ENCODE data around the gene FBXO46. TPM values are rescaled to one million over a fixed set of nuclear protein-coding genes. Genes with fewer than 3 reads are reported as not detected.

Gene FBXO46
- total and polyA plus RNA-seq, 2 of the 13 experiments (the other 11 are each of a cell fraction or from before 2014, with no cell fraction given) = 6.2 to 6.4 TPM

DNA sequence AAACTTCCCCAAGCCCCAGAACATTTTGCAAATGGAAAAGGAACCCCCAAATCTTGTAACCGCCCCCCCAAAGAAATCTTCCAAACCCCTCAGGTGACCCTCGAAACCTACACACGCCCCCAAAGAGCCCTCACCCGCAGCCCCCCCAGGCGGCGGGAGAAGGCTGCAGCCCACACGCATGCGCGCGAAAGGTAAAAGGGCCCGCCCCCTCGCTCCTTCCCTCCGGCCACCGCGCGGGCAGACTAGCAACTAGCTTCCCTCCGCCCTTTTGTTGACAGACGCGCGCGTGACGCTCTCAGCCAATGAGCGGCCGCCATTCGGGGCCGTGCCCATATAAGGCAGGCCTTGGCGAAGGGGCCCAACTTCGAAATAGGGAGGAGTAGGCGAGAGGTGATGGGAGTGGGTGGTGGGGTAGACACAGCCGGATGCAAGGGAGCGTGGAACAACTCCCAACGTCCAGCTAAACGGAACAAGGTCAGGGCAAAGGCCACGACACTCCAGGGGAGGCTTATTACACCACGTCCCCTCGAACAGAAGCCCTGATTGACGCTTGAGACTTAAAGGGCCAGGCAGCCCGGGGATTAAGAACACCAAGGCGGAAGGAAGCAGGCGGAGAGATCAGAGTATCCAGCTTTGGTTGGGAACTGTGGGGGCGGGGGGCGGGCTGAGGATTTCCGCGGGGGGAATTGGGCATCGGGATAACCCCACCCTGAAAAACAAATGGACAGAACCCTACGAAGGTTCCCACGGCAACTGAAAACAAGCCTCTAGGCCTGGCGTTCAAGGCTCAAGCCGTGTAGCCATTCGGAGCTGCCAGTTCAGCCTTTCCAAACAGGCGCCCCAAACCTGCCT lies 13.3 kb downstream of the FBXO46 start (continued):
- TF ChIP-seq NCOA5 (CRISPR knock-in tag; IDR thresholded peaks at IDR 0.05) = no peak
- peak; percentile 83; the same call in 1 of the 2 replicates for TF ChIP-seq ZNF775 (CRISPR knock-in tag; IDR thresholded peaks at IDR 0.05; ENCODE audit: borderline replicate concordance)
- TF ChIP-seq ZNF746 (CRISPR knock-in tag; IDR thresholded peaks at IDR 0.05) = no peak; the same call in 1 of the 2 replicates
- TF ChIP-seq RAD21 (CRISPR knock-in tag; IDR thresholded peaks at IDR 0.05) = peak; percentile 8; the same call in 1 of the 2 replicates
- TF ChIP-seq, protein P1, sequence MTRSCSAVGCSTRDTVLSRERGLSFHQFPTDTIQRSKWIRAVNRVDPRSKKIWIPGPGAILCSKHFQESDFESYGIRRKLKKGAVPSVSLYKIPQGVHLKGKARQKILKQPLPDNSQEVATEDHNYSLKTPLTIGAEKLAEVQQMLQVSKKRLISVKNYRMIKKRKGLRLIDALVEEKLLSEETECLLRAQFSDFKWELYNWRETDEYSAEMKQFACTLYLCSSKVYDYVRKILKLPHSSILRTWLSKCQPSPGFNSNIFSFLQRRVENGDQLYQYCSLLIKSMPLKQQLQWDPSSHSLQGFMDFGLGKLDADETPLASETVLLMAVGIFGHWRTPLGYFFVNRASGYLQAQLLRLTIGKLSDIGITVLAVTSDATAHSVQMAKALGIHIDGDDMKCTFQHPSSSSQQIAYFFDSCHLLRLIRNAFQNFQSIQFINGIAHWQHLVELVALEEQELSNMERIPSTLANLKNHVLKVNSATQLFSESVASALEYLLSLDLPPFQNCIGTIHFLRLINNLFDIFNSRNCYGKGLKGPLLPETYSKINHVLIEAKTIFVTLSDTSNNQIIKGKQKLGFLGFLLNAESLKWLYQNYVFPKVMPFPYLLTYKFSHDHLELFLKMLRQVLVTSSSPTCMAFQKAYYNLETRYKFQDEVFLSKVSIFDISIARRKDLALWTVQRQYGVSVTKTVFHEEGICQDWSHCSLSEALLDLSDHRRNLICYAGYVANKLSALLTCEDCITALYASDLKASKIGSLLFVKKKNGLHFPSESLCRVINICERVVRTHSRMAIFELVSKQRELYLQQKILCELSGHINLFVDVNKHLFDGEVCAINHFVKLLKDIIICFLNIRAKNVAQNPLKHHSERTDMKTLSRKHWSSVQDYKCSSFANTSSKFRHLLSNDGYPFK (CRISPR knock-in tag; IDR thresholded peaks at IDR 0.05; ENCODE audit: borderline replicate concordance) = peak; percentile 48; the same call in 1 of the 2 replicates
- TF ChIP-seq HMGXB3 (CRISPR knock-in tag; IDR thresholded peaks at IDR 0.05; ENCODE audit: borderline replicate concordance) = peak; percentile 99
- peak; percentile 59; the same call in 1 of the 2 replicates for TF ChIP-seq JUN (CRISPR knock-in tag; IDR thresholded peaks at IDR 0.05)
- TF ChIP-seq NFRKB (IDR thresholded peaks at IDR 0.05) = no peak
- TF ChIP-seq NFE2L2 (IDR thresholded peaks at IDR 0.05; ENCODE audit: low read length) = no peak
- TF ChIP-seq, protein P2, sequence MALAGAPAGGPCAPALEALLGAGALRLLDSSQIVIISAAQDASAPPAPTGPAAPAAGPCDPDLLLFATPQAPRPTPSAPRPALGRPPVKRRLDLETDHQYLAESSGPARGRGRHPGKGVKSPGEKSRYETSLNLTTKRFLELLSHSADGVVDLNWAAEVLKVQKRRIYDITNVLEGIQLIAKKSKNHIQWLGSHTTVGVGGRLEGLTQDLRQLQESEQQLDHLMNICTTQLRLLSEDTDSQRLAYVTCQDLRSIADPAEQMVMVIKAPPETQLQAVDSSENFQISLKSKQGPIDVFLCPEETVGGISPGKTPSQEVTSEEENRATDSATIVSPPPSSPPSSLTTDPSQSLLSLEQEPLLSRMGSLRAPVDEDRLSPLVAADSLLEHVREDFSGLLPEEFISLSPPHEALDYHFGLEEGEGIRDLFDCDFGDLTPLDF (CRISPR knock-in tag; IDR thresholded peaks at IDR 0.05) = peak; percentile 82
- TF ChIP-seq MLXIP (CRISPR knock-in tag; IDR thresholded peaks at IDR 0.05; ENCODE audit: borderline replicate concordance) = no peak
- peak; percentile 74; the same call in 1 of the 2 replicates for TF ChIP-seq MED13 (CRISPR knock-in tag; IDR thresholded peaks at IDR 0.05)
